Astrocyte (in vitro differentiated cells and primary cell): Measurements from ENCODE around the gene MT1H.

Source experiments
- EZH2 ChIP-seq: IDR thresholded peaks from 2 replicates; pipeline ENCODE4 v1.6.1; 2012; ENCODE audit warnings: mild to moderate bottlenecking, low read length, inconsistent platforms; ENCODE audit not compliant: insufficient read depth
- TF ChIP-seq, protein P1 (sequence below): IDR thresholded peaks from 2 replicates; pipeline ENCODE4 v1.5.1; 2011; ENCODE audit warnings: low read depth, mild to moderate bottlenecking, inconsistent platforms, low read length, moderate library complexity; ENCODE audit not compliant: insufficient read depth

DNA sequence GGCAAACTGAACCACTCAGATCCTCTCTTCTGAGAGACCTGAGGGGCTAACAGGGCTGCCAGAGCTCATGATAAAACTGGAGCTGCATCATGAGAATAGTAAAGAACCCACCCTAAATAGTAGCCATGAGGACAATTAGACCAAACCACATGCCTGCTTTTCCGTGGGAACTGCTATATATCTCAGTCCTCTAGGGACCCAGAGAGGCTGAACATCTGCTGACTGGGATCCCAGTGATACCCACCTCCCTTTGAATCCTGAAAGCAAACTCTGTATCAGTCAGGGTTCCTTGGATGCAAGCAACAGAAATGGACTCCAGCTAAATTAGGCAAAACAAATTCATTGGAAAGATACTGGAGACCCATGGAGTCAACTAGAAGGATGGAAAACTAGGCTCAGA lies 19.1 kb downstream of the MT1H start:
- TF ChIP-seq, protein P1, sequence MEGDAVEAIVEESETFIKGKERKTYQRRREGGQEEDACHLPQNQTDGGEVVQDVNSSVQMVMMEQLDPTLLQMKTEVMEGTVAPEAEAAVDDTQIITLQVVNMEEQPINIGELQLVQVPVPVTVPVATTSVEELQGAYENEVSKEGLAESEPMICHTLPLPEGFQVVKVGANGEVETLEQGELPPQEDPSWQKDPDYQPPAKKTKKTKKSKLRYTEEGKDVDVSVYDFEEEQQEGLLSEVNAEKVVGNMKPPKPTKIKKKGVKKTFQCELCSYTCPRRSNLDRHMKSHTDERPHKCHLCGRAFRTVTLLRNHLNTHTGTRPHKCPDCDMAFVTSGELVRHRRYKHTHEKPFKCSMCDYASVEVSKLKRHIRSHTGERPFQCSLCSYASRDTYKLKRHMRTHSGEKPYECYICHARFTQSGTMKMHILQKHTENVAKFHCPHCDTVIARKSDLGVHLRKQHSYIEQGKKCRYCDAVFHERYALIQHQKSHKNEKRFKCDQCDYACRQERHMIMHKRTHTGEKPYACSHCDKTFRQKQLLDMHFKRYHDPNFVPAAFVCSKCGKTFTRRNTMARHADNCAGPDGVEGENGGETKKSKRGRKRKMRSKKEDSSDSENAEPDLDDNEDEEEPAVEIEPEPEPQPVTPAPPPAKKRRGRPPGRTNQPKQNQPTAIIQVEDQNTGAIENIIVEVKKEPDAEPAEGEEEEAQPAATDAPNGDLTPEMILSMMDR: no peak
- no peak for TF ChIP-seq EZH2
